Vagina (tissue), 2 donors: ENCODE measurements around the gene ASPHD1.

Experiments
- POLR2A ChIP-seq, 2 donors: fragments of 450-650 bp; IDR thresholded peaks; one replicate each; pipeline ENCODE4 v1.6.1; 2017; ENCODE audit warnings: antibody characterized with exemption in 2 of 2, mild to moderate bottlenecking in 2 of 2, moderate library complexity in 2 of 2
- TF ChIP-seq, protein P1 (sequence below), 3 experiments: fragments of 450-650 bp in 2 of 3; fragments of 200-600 bp in 1 of 3; sonication (generic) in 1 of 3; IDR thresholded peaks; one replicate each; pipeline ENCODE4 v1.5.1; 2017 to 2019; ENCODE audit warnings: antibody characterized with exemption in 3 of 3, mild to moderate bottlenecking in 2 of 3, moderate library complexity in 2 of 3

DNA sequence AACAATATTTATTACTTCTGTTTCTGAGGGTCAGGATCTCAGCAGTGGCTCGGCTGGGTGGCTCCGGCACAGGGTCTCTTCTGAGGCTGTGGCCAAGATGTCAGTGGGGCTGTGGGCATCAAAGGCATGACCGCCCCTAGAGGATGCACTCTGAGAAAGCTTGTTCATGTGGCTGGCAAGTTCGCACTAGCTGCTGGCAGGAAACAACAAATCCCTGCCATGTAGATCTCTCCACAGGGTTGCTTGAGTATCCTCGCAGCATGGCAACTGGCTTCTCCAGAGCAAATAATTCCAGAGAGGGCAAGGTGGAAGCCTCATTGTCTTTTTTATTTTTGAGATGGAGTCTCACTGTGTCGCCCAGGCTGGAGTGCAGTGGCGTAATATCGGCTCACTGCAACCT lies 13.2 kb downstream of the ASPHD1 start:
- TF ChIP-seq, protein P1, sequence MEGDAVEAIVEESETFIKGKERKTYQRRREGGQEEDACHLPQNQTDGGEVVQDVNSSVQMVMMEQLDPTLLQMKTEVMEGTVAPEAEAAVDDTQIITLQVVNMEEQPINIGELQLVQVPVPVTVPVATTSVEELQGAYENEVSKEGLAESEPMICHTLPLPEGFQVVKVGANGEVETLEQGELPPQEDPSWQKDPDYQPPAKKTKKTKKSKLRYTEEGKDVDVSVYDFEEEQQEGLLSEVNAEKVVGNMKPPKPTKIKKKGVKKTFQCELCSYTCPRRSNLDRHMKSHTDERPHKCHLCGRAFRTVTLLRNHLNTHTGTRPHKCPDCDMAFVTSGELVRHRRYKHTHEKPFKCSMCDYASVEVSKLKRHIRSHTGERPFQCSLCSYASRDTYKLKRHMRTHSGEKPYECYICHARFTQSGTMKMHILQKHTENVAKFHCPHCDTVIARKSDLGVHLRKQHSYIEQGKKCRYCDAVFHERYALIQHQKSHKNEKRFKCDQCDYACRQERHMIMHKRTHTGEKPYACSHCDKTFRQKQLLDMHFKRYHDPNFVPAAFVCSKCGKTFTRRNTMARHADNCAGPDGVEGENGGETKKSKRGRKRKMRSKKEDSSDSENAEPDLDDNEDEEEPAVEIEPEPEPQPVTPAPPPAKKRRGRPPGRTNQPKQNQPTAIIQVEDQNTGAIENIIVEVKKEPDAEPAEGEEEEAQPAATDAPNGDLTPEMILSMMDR (IDR thresholded peaks at IDR 0.05) = no peak
- TF ChIP-seq POLR2A (IDR thresholded peaks at IDR 0.05) = no peak
